Suppressor macrophage treated with lipopolysaccharide for 1 hour (primary cell): ENCODE data around the gene ESPNL.
"Not testable (repeated sequence)": the region's sequence is repeated elsewhere in the genome, so short reads cannot be mapped to it uniquely, and the experiment has no call there.

ENCODE experiments used
- DNase-seq, 3 donors: peaks; one replicate each; pipeline ENCODE4 v3.0.0-alpha.2; 2020 to 2022

ESPNL gene

GRCh38 chr2:238100049-238100820 is at the start of gene ESPNL:
ESPNL (plus strand) TSS chr2:238100340; CDS start chr2:238100420, 80 bp downstream.
- peak; percentile 23 to 38 (median 34) for DNase-seq

GRCh38 chr2:238053191-238053776 is 46.9 kb upstream of the ESPNL start:
- no peak for DNase-seq

- DNase-seq, result no peak
Observed at GRCh38 chr2:238055841-238056240, 44.3 kb upstream of the ESPNL start.

GRCh38 chr2:238057696-238058575 is 42.2 kb upstream of the ESPNL start:
- DNase-seq, result not testable (repeated sequence)

- no peak for DNase-seq
Observed at GRCh38 chr2:238059505-238059904, 40.6 kb upstream of the ESPNL start.

GRCh38 chr2:238060096-238060541 is 40.0 kb upstream of the ESPNL start:
- DNase-seq, result peak in 1 of 3 donors; percentile 12

GRCh38 chr2:238060542-238061314 is 39.4 kb upstream of the ESPNL start, which contains the start of gene SCLY:
SCLY (plus strand) TSS chr2:238061001; CDS start chr2:238061055, 54 bp downstream.
- peak; percentile 98 to 100 (median 99) for DNase-seq

GRCh38 chr2:238061315-238062202 is 38.6 kb upstream of the ESPNL start:
- DNase-seq, result peak in 2 of 3 donors; percentile 22 to 24

GRCh38 chr2:238063414-238064189 is 36.5 kb upstream of the ESPNL start:
- DNase-seq, result no peak

GRCh38 chr2:238064376-238064775 is 35.8 kb upstream of the ESPNL start:
- no peak for DNase-seq

GRCh38 chr2:238065071-238065846 is 34.9 kb upstream of the ESPNL start:
- no peak for DNase-seq

GRCh38 chr2:238066218-238066617 is 33.9 kb upstream of the ESPNL start:
- no peak for DNase-seq

- DNase-seq, result not testable (repeated sequence)
Observed at GRCh38 chr2:238066718-238067117, 33.4 kb upstream of the ESPNL start.

GRCh38 chr2:238067939-238068338 is 32.2 kb upstream of the ESPNL start:
- DNase-seq, result no peak

GRCh38 chr2:238069021-238069709 is 31.0 kb upstream of the ESPNL start:
- no peak for DNase-seq

- no peak for DNase-seq
Observed at GRCh38 chr2:238069877-238070276, 30.3 kb upstream of the ESPNL start.

- no peak for DNase-seq
Observed at GRCh38 chr2:238075397-238075796, 24.7 kb upstream of the ESPNL start.

- no peak for DNase-seq
Observed at GRCh38 chr2:238077292-238077691, 22.8 kb upstream of the ESPNL start.

- DNase-seq, result no peak
Observed at GRCh38 chr2:238079874-238080327, 20.2 kb upstream of the ESPNL start.
